GM18867 (cell line): Measurements from ENCODE around the gene MRTFA.
A peak's percentile ranks its signal among the peaks of the same experiment; 100 is the strongest.

ENCODE experiments used
- ATAC-seq: cut with Tn5 transposase; IDR thresholded peaks from one replicate; pipeline ENCODE4 v1.9.1; 2021; ENCODE audit warnings: mild to moderate bottlenecking, moderate library complexity; ENCODE audit not compliant: unreplicated experiment

The MRTFA gene

DNA sequence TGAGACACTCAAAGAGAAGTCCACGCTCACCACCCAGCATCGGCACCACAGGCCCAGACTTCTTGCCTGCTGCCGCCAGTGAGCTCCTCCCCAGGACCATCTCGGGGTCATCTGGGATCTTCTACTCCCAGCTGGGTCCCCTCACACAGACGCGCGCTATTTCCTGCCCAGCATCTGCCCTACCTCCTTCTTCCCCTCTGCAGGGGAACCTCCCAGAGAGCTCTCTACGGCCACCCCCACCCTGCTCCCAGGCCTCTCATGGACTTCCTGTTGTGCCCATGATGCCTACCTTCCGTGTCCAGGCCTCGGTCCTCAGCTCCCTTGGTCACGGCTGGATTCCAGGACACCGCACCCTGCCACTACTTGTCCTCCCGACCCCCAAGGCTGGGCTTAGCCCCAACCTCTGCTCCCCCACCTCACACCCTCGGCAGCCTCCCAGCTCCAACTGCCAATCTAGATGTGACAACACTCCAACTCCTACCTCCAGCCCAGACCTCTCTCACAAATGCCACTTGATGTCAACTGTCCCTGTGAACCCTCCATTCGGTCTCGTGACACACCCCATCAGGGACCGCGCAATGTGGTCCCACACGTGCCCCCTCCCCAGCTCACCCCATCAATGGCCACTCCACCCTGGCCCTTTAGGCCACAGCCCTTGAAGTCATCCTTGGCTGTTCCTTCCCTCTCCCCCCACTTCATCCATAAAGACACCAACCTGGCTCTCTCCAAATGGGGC, 220.8 kb downstream of the MRTFA start:
- no peak for ATAC-seq

DNA sequence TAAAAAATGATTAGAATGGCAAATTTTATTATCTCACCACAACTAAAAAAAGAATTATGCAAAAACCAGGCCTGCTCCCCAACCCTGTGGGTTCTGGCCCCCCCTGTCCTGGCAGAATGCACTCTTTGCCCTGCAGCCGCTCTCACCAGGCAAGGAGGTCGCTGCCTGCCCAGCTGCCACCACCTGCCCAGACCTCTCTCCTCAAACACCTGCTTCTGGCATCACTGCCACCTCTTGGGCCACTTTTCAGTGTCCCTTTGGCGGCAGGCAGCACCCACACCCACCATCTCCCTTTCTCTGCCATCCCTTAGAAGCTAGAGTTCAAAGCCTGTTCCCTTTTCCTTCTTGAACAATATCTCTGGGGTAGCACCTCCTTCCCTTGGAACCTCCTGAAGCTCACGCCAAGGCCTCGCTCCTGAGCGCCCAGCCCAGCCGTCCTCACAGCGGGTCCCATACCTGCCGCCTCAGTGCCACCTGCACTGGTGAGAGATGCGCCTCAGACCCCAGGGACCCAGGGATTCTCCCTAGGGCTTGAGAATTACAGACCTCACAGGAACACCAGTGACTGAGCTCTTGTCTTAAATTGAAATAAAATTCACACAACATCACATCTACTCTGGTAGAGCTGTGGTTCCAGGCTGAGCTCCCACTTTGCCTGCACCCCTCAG, 221.5 kb downstream of the MRTFA start:
- ATAC-seq = peak; percentile 36

DNA sequence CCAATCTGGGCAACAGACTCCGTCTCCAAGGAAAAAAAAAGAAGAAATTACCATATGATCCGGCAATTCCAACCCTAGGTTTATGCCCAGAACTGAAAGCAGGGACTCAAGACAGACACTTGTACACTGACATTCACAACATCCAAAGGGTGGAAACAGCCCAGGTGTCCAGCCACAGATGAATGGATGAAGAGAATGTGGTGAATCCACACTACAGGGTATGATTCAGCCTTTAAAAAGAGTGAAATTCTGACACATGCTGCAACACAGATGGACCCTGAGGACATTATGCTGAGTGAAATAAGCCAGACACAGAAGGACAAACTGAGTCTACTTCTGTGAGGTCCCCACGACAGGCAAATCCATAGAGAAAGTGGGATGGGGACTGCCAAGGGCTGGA, 222.2 kb downstream of the MRTFA start:
- ATAC-seq = no peak

DNA sequence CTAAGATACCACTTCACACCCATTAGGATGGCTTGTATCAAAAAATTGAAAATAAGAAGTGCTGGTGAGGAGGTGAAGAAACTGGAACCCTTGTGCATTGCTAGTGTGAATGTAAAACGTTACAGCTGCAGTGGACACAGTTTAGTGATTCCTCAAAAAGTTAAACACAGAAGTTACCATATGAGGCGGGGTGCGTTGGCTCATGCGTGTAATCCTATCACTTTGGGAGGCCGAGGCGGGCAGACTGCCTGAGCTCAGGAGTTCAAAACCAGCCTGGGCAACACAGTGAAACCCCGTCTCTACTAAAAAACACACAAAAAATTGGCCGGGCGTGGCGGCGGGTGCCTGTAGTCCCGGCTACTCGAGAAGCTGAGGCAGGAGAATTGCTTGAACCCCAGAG, 222.6 kb downstream of the MRTFA start:
- ATAC-seq = no peak

- ATAC-seq = no peak
Measured at GRCh38 chr22:40412441-40412840, 224.1 kb downstream of the MRTFA start.

DNA sequence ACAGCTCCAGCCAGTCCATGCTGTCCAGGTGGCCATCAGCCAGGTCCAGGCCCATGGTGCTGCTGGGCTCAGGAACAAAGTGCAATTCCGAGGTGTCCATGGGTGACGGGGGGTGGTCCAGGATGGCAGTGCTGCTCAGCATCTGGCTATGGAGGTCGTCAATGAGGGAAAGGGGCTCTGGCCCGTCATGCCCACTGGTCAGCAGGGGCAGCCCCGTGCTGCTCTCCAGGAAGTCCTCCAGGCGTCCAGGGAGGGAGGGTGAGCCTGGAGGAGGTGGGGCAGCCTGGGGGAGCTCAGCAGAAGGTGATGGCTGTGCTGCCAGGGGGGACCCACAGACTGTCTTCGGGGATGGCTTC, 225.0 kb downstream of the MRTFA start:
- no peak for ATAC-seq

DNA sequence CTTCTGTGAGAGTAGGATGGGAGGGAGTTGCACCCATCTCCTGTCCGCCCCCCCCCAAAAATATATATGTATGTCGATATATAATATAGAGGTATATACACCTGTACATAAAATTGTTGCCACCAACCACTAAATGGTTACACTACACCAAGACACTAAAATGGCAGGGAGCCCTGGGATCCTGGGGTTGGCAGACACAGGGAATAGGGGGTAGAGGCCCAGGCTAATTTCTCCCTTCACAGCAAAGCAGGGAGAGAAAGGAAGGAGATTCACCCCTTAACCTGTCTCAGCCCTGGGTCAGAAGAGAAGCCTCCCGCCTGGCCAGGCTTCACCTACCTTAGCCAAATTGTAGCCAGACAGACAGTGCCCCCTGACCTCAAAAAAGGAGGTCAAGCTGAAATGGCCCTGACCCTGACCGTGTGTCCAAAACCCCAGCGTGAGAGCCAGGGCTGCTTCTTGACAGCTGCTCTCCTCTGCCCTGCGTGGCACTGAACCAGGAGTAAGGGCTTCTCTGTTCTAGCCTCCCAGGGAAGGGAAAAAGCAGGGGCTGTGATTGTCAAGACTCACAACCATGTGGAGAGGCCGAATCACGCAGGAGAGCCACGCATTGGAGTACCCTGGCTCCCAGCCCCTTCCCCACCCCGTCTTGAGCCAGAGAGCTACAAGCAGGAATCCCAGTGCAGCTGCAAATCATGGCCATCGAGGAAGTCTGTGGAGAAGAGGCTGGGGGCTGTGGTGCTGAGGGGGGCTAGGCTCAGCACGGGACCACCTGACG, 225.6 kb downstream of the MRTFA start:
- ATAC-seq = no peak

- no peak for ATAC-seq
Measured at GRCh38 chr22:40410272-40410671, 226.2 kb downstream of the MRTFA start.

DNA sequence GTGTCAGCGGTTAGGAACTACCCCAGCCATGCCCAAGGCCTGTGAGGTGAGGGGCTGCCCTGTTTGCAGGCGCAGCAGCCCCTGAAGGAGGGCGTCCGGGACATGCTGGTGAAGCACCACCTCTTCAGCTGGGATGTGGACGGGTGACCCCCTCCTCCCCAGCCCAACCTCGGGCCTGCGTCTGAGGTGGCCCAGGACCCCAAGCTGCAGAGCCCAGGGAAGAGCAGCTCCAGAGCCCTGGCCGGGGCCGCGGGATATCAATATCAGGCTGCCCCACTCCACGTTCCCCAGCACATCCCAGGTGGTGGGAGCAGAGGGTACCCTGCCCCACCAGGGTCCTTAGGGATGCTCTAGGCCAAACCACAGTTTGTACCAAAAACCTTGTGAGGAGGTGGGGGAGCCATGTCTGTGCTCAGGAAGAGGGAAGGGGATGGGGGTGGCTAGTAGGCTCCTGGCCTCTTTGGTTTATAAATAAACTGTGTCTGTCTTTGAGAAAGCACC, 226.9 kb downstream of the MRTFA start:
- no peak for ATAC-seq

DNA sequence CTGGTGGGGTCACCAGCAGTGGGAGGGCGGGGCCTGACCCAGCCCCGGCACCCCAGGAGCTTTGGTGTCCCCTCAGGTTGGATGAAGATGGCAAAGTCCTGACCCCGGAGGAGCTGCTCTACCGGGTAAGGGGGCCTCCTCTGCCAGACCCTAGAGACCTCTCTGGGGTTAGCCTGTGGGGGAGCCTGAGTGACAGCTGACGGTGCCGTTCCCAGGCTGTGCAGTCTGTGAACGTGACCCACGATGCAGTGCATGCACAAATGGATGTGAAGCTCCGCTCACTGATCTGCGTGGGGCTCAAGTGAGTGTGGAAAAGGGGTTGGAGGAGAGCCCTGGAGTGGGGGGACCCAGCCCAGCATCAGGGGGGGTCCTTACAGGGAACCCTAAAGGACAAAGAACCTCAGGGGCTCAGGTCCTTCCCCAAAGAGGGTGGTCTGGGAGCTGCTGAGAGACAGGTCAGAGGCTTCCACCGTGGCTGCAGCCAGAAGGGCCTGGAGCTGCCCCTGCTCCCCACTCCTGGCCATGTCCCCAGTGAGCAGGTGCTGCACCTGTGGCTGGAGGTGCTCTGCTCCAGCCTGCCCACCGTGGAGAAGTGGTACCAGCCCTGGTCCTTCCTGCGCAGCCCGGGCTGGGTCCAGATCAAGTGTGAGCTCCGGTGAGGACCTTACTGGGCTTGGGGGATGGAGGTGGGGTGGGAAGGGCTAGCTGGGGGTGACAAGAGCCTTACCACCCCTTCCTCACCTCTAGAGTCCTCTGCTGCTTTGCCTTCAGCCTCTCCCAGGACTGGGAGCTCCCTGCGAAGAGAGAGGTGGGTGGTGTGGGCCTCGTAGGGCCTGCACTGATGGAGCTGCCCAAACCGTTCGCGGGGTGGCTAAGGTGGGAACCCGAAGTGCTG, 227.6 kb downstream of the MRTFA start:
- ATAC-seq = no peak

DNA sequence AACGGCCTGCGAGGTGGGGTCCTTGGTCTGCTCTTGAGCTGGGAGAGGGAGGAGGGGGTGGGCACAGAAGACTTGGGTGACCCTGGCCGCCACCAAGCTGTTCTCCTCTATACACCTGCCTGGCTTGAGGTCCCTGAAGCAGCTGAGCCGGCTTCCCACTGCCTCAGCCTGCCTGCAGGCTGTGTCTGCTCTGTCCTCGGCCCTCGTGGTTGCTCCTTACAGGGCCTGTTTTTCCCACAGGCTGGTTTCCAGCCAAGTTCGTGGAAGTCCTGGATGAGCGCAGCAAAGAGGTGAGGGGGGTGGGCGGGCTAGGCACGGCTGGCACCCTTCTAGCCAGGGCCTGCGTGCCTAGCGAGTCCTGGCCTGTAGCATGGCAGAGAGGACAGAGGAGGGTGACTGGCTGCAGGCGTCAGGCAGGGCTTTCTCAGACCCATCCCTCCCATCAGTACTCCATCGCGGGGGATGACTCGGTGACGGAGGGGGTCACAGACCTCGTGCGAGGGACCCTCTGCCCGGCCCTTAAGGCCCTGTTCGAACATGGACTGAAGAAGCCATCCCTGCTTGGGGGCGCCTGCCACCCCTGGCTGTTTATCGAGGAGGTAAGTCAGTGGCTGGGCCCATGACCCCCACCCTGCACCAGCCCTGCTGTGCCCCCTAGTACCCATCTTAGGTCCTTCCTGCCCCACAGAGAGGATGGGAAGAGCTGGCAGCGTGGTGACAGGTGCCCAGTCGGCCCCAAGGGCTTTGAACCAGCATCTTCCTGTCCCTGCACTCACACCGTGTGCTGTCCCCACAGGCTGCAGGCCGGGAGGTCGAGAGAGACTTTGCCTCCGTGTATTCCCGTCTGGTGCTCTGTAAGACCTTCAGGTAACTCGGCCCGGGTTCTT, 228.4 kb downstream of the MRTFA start:
- no peak for ATAC-seq

DNA sequence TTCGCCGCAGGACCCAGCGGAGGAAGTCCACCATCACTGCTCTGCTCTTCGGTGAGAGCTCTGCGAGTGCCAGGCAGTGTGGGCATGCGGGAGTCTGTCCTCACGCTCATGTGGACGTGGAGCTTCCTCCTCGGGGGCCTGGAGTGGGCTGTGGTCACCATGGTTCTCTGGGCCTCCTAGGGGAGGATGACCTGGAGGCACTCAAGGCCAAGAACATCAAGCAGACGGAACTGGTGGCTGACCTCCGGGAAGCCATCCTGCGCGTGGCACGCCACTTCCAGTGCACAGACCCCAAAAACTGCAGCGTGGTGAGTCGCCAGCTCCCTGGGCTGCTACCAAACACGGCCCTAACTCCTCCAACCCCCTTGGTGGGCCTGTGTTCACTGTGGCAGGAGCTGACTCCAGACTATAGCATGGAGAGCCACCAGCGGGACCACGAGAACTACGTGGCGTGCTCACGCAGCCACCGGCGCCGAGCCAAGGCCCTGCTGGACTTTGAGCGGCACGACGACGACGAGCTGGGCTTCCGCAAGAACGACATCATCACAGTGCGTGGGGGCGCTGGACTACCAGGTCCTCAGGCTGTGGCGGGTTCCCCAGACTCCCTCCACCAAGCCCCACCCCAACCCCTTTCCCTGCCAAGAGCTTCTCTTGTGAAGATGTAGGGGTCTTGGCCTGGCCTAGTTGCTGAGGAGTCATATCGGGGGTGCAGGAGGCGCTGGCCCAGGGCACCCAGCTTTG, 229.3 kb downstream of the MRTFA start:
- no peak for ATAC-seq

DNA sequence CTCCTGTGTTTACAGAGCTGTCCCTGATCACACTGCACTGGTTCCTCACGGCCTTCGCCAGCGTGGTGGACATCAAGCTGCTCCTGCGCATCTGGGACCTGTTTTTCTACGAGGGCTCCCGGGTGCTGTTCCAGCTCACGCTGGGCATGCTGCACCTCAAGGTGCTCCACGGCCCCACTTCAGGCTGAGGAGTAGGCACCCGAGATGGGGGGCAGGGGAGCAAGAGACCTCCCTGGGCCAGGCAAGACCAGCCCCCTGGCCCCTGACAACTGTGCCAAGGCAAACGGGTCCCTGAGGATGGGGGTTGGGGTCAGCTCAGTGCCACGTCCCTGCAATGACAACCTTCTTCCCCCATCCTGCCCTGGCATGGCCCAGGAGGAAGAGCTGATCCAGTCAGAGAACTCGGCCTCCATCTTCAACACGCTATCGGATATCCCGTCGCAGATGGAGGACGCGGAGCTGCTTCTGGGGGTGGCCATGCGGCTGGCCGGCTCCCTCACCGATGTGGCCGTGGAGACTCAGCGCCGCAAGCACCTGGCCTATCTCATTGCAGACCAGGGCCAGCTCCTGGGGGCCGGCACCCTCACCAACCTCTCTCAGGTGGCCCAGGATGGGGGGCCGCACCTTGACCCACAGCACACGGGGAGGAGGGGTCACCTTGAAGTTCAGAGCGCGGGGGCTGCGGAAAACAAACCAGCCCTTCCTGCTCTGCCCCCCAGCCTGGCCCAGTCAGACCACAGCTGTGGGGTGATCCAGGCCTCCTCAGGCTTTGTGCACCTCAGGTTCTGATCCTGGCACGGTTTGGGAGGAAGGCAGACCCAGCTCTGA, 230.2 kb downstream of the MRTFA start:
- no peak for ATAC-seq

- ATAC-seq = no peak
Measured at GRCh38 chr22:40405178-40406062, 231.1 kb downstream of the MRTFA start.

- ATAC-seq = no peak
Measured at GRCh38 chr22:40404251-40405177, 232.0 kb downstream of the MRTFA start.

GRCh38 chr22:40403651-40404050, 232.9 kb downstream of the MRTFA start:
- ATAC-seq = no peak
